HG03575 (cell line): ENCODE data around the gene AFF3.

Experiments used
- ATAC-seq: cut with Tn5 transposase; IDR thresholded peaks from one replicate; pipeline ENCODE4 v1.9.1; 2021; ENCODE audit not compliant: unreplicated experiment, insufficient number of reproducible peaks, low FRiP score; ENCODE audit errors: extremely low read depth

The AFF3 gene

DNA sequence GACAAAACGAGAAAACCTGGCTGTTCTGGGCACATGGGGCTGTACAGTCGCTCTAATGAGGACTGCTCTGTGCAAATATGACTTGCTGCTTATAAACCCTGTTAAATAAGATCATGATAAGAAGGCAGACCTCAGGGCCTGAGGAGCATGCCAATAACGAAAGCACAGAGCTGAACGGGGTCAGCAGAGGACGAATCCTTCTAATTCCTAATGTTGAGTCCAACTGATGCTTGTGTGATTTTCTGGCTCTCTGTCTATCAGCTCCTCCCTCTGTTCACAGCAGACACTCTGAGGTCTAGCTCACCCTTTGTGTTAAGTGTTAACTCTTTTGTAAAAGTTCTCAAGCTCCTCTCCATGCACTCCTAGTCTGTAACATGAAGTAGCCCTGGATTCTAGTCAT, 485.4 kb downstream of the AFF3 start:
- ATAC-seq: no peak

DNA sequence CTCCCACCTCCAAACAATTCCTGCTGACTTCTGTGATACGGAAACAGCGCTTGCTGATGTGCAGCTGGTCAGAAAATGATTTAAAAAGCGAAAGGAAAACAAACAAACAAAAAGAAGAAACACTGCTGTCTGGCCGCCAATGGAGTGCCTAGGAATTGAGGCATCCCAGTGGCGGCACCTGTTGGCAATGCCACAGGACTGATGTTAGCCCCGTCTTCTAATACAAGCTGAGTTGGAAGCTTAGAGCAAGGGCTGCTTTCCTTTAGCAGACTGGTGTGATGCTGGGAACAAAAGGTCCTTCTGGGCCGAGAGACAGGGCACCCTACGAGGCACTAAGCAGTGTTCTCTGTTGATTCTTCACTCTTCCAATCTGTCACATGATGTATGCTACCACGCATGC, 489.0 kb downstream of the AFF3 start:
- ATAC-seq: no peak

DNA sequence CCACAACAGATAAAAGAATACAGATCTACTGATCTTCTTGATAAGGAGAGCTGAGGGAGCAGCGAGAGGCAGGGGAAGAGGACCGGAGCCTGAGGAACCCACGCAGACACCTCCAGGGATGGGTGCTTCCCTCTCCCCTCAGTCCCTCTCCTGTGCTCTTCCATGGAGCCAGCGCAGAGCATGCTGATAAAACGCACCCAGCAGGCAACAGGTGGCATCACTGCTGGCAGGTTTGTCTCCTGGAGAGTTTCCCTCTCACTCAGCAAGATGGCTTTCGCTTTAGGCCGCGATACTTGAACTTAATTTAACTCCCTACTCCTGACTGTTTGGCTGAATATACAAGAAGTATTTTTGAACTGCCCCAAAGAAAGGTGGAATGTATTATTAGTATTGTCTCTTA, 489.5 kb downstream of the AFF3 start:
- ATAC-seq: no peak

DNA sequence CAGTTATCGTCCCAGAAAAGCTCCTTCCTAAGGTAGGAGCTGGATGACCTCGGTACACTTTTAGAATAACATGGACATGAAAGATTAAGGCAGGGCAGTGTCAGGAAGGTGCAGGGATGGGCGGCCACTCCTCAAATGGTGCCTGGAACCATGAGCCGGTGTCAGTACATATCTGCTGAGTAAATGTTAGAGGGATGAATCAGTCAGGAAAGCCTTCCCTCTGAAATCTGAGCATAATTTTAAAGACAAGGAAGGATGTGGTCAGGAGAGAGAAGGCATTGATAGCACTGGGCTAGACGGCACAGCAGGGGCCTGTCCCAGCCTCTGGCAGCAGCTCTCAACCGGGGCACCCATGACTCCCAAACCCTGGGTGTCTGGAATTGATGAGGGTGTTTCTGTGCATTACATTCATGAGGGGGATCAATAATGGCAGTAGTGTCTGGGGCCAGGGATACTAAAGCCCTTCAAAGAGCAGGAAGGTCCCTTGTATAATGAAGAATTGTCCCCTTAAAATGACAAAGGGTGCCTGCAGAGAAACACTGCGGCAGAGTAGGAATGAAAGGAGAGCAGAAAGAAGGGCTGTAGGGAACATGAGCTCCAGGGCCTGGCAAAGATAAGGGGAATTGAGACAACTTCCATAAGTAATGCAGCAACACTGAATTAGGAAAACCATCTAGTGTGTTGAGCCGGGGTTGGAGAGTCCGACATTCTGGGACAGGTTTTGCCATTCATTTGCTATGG, 490.3 kb downstream of the AFF3 start:
- ATAC-seq: no peak

DNA sequence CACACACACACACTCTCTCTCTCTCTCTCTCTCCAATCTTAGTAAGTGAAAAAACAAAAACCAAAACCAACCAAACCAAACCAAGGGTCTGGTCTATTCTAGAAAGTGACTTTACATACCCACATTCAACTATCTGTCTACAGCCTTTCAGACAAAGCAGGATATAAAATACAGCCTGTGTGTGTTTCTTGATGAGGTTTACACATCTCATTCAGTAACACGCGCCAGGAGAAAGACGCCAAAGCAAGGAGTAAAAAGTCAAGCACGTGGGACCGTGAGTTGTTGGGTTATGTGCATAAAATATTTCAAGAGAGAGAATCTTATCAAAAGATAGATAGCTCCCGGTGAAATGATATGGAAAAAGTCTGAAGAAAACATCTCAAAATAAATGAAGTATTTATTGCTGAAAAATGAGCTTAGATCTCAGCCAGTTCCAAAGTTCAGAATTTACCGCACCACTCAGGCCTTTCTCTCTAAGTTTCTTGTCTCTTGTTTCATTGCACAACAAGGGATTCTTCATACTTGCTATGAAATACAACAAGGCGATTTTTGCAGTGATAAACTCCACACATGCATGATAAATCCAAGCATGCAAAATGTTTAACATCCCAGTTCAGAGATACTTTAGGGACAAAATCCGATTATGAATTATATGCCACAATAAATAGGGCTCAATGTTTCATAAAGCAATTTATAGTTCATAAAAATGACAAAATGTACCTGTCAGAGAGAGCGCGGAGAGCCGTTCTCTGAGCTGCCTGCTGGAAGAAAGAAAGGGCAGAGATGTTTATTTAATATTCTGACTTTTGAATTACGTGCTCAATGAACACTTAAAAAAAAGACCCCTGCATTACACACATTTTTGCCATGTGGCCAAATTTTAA, 493.2 kb downstream of the AFF3 start:
- ATAC-seq: no peak

DNA sequence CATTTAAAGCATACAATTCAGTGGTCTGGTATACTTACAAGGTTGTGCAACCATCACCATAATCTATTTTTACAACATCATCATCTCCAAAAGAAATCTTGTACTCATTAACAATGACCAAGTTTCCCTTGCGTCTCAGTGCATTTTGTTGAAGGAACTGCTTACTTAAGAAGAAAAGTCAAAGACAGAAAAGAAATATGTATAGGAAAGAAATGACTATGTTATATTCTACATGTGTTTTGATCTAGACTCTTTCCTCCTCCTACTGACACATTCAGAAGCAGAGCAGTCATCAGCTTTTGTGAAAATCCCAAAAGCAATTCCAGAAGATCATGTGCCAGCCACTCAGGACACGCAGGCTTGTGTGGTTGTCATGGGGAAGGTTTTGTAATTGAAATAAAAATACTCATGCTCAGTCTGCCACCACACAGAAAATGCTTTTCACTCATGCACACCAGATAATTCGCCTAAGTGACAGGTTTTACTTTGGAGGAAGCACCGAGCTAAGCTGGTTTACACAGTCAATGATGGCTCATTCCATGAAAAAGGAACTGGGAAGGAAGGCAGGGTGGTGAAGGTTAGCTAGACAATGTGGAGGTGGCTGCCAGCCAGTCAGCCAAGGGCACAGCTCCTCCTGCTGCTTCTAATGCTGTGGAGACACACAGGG, 494.1 kb downstream of the AFF3 start:
- no peak for ATAC-seq

DNA sequence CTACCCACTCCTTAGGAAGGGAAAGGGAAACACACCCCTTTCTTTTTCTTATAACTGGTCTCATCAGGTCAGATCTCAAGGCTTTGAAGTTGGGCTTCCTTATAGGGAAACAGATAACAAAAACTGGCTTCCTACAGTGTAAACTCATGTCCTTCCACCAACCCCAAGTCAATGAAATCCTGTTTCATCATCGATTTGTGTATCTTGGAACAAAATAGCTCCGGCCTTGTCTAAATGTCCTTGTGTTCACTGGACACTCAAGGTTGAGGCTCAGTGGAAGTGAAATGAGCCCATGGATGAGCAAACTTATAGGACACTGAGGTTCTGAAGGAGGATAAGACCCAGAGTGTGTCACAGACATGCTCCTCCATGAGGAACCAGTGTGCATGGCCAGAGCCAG, 496.4 kb downstream of the AFF3 start:
- no peak for ATAC-seq

DNA sequence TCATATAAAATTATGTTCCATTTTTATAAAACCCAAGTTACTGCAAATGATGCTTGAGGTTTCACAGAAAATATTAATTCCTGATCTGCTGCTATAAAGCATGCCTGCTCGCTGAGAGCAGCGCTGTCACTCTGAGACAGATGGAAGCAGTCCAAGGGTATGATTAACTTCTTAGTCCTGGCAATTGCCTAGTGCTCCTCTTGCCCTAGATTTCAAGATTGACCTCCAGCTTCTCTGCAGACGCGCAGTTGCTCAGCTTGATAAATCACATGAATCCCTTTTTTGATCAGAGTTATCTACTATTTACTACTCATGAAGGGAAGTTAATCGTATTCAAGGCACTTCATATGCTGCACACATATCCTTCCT, 498.0 kb downstream of the AFF3 start:
- ATAC-seq: no peak

DNA sequence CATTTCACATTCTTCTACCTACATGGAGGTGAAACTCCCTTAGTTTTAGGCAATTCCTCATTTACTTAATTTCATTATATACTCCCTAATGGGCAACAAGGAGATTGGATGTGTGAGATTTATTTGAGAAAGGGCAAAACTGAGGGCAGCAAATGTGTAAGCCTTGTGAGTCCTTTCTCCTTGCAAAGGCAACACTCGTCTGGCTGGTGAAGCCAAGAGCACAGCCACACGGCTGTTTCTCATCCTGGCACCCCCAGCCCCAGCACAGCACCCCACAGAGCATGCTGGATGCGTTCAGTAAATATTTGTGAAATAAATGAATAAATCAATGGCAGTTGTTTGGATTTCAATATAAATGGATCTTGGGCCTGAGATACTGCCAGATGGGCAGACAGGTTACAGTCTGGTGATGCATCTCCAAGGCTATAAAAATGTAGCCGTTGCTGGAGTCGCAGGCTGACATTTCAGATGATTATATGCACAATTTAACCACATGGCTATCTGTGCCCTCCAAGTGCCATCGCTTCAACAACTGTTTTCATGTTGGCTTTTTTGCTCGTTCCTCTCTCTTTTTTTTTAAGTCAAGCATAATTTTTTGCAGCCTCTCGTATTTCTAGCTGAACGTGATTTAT, 498.5 kb downstream of the AFF3 start:
- no peak for ATAC-seq

DNA sequence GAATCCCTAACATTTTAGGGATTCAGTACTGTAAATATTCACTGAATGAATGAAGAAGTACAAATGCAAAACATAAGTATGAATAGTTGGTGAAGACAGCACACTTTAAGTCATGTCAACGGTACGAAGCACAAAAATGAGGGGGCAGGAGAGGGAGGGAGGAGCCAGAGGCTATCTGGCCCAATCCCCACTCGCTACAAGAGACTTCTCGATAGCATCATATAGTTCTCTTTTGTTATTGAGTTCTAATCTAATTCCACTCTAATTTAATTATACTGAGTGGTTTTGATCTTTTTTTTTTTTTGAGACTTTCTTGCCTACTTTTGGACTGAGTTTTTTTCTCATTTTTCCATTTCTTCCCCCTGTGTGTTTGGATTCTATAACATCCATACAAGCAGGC, 500.4 kb downstream of the AFF3 start:
- ATAC-seq: no peak

DNA sequence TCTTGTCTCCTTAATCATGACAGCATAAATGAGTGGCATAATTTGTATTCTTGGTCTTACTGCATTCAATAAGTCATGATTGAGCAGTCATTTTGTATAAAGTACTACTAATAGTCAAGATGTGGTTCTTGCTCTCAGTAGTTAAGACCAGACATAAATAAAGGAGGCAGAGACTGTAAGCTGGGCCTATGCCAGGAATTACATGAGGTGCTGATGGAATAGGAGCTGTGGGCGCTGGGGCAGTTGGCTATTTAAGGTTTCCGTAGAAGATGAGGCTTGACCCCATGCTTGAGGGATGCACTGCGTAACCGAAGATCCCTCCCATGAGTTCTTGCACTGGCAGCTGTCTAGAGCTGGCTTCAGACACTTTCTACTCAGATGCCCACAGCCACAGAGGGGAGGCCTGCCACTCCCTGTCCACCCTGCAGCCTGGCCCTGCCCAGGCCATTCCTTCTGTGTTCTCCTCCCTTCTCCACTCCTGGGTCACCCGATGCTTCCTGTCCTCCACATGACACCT, 501.7 kb downstream of the AFF3 start:
- no peak for ATAC-seq

DNA sequence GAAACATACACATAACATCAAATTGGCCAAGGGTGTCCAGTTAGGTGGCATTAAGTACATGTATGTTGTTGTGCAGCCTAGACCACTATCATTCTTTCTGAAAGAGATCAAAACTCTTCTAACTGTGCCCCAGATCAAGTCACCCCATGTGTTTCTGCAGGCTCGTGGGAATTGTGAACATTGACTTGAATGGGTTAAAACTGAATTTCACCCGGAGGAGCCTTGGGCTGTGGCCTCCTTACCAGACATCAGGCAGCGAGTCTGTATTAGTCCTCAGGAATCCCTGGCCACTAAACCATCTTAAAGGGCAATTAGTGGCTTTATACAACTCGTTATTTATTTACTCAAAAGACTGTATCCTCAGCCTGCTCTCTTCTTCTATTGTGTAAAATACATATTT, 503.6 kb downstream of the AFF3 start:
- no peak for ATAC-seq

DNA sequence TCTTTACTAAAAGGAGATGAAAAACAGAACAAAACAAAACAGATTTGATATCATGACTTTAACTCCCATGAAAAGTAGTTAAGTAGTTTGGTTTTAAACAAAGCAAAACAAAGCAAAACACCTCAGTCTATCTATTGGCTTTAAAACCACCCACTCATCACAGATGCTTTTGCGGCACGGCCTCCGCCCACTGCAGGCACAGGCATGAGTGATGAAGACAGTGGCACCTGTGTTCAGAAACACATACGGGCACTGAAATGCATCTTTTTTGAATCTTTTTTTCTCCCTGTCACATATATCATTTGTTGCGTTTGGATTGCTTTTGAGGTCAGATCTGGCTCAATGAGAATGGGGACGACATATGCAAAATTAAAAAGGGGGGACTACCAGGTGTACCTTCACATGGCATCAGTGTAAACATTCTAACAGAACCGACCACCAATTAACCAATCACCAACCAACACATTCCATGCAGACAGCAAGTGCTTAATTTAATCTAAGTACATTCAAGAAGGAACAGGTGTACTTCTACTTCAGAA, 505.2 kb downstream of the AFF3 start:
- no peak for ATAC-seq

DNA sequence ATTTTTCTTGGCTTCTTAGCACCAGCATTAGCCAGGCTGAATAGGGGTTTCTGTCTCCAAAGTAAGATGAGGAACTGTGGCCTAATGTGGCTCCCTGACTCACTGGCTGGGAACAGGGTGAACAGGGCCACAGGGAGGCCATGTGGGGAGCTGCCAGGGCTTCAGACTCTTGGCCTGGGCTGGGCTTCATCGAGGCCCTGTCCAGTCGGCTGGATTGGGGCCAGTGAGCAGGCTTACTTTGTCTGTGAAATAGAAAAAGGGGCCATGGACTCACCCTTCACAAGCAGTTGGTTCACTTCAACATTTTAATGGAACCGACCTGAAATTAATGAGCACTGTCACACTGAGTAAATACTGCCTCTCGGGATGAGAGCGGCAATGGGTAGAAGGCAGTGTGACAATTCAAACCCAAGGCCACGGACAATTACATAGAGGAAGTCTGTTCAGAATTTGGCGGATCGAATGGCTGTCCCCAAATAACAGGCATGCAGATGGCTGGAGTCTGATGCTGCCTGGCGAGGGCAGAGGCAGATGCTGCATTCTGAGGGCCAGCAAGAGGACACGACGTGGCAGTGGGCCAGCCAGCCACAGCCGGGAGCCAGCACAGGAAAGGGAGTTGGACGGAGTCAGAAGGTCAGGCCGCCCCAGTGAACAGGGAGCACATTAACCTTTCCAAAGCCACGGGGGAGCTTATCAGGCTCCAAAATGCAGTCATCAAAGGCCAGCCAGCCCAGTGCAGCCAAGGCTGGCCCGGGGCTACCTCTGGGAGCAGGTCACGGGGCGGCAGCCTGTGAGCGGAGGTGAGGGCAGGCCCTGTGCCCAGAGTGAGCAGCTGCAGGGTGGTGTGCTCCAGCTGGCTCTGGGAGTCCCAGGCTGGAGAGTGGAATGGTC, 506.0 kb downstream of the AFF3 start:
- ATAC-seq: no peak

DNA sequence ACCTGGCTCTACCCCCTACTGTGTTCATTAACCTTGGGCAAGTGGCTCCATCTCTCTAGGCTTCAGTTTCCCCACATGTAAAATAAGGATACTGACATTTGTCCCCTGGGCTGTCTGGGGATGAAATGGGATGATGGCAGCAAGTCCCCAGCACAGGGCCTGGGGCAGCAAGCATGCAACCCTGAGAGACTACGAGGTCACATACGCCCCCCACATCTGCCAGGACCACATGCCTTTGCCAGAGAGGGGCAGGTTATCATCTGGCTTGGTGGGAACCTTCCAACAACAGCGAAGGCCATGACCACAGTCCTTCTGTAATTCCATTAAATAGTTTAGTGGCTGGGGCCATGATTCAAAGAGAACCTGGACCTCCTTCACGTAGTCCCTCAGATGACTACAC, 506.7 kb downstream of the AFF3 start:
- no peak for ATAC-seq

DNA sequence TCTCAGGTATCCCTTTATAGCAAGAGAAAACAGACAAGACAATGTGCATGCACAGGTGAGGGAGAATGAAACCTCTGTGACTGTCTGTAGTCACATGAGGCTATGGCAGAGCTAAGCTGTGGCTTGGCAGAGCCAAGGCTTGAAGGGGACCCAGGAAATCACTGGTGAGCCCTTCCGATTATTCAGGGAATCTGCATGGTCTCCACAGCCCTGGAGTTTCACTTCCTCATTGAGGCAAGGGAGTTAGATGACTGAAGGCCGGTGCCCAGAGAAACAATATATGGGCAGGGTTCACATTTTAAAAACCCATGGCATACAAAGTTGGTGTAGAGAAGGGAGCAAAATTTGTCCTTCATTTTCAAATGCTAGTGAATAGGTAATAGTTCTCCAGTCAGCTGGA, 508.2 kb downstream of the AFF3 start:
- ATAC-seq: no peak

DNA sequence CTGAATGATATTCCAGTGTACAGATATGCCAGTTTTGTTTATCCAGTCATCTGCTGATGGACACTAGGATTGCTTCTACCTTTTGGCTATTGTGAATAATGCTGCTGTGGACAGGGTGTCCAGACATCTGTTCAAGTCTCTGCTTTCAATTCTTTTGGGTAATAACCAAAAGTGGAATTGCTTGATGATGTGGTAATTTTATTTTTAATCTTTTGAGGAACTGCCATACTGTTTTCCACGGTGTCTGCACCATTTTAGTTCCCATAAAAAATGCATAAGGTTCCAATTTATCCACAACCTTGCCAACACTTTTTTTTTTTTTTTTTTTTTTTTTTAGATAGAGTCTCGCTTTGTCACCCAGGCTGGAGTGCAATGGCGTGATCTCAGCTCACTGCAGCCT, 510.7 kb downstream of the AFF3 start:
- no peak for ATAC-seq

DNA sequence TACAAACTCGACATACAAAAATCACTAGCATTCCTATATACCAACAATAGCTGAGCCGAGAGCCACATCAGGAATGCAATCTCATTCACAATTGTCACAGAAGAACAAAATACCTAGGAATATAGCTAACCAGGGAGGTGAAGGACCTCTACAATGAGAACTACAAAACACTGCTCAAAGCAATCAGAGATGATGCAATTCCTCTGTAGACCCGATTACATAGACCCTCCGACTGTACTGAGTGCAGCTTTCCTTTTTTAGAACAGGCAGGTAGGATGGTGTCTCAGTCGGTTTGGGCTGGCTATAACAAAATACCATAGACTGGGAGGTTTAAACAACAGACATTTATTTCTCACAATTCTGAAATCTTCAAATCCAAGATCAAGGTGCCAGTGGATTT, 513.1 kb downstream of the AFF3 start:
- no peak for ATAC-seq
